GM21825 (cell line): Measurements from ENCODE around the gene MACF1.
A peak's percentile ranks its signal among the peaks of the same experiment; 100 is the strongest.
"Not testable (repeated sequence)": the region's sequence is repeated elsewhere in the genome, so short reads cannot be mapped to it uniquely, and the experiment has no call there.

Experiments used
- ATAC-seq: cut with Tn5 transposase; IDR thresholded peaks from one replicate; pipeline ENCODE4 v1.9.1; 2021; ENCODE audit warnings: mild to moderate bottlenecking, moderate library complexity; ENCODE audit not compliant: unreplicated experiment

MACF1 gene

GRCh38 chr1:39485046-39485803 is 280.7 kb downstream of the MACF1 start:
- ATAC-seq = no peak

- no peak for ATAC-seq
Measured at GRCh38 chr1:39488012-39488545, 283.6 kb downstream of the MACF1 start.

- no peak for ATAC-seq
Measured at GRCh38 chr1:39488793-39489566, 284.5 kb downstream of the MACF1 start.

GRCh38 chr1:39489567-39490239 is 285.2 kb downstream of the MACF1 start:
- ATAC-seq = no peak

- ATAC-seq = peak; percentile 13
Measured at GRCh38 chr1:39490596-39491145, 286.2 kb downstream of the MACF1 start.

GRCh38 chr1:39491146-39491921 is 286.8 kb downstream of the MACF1 start, which contains the start of gene BMP8A:
Gene BMP8A (plus strand): TSS chr1:39491636. CDS start chr1:39491992, 356 bp downstream.
- ATAC-seq = peak; percentile 74

GRCh38 chr1:39492118-39493042 is 287.9 kb downstream of the MACF1 start:
- not testable (repeated sequence) for ATAC-seq

GRCh38 chr1:39493043-39493810 is 288.7 kb downstream of the MACF1 start:
- ATAC-seq = not testable (repeated sequence)

- ATAC-seq = no peak
Measured at GRCh38 chr1:39494671-39495410, 290.3 kb downstream of the MACF1 start.

- not testable (repeated sequence) for ATAC-seq
Measured at GRCh38 chr1:39496520-39496919, 292.0 kb downstream of the MACF1 start.

GRCh38 chr1:39497585-39497984 is 293.1 kb downstream of the MACF1 start:
- ATAC-seq = no peak

- not testable (repeated sequence) for ATAC-seq
Measured at GRCh38 chr1:39498096-39498710, 293.7 kb downstream of the MACF1 start.

GRCh38 chr1:39498821-39499220 is 294.3 kb downstream of the MACF1 start:
- not testable (repeated sequence) for ATAC-seq

GRCh38 chr1:39499668-39500067 is 295.2 kb downstream of the MACF1 start:
- ATAC-seq = no peak

- ATAC-seq = no peak
Measured at GRCh38 chr1:39500862-39501389, 296.4 kb downstream of the MACF1 start.

GRCh38 chr1:39501666-39502065 is 297.2 kb downstream of the MACF1 start:
- no peak for ATAC-seq

- ATAC-seq = not testable (repeated sequence)
Measured at GRCh38 chr1:39504436-39504835, 299.9 kb downstream of the MACF1 start.
